OCI-LY7 (cell line): ENCODE data around the gene CD6. TPM values are rescaled to one million over a fixed set of nuclear protein-coding genes. Genes with fewer than 3 reads are reported as not detected.

ENCODE experiments used
- BruUV-seq: library from RNA; stranded (reverse); fragments of 400-500 nt; replicated peaks from 2 replicates; lab custom pipeline; 2021; lab: Mats Ljungman, UMichigan
- CTCF ChIA-PET: fragments of 300-600 bp; sonication (Branson Sonifier 250); formaldehyde crosslinking; loops from one replicate; lab custom pipeline; 2022; ENCODE audit warnings: antibody characterized with exemption; ENCODE audit not compliant: unreplicated experiment; lab: Charles Lee
- POLR2A ChIA-PET: fragments of 300-600 bp; sonication (Branson Sonifier 250); formaldehyde crosslinking; loops from one replicate; lab custom pipeline; 2022; ENCODE audit warnings: antibody characterized with exemption; lab: Charles Lee
- DNase-seq: peaks from one replicate; pipeline ENCODE4 v3.0.0-alpha.2; 2015; ENCODE audit warnings: low spot score
- H2AFZ ChIP-seq: fragments of 200-600 bp; sonication (generic), shearing (Covaris generic); 2 replicates; pipeline ENCODE4 v1.6.1; 2014; ENCODE audit warnings: mild to moderate bottlenecking, antibody characterized with exemption, low read length, moderate library complexity
- H3K27ac ChIP-seq: fragments of 200-600 bp; sonication (generic); 2 replicates; pipeline ENCODE4 v1.5.1; 2014; ENCODE audit warnings: mixed run types, low read depth, mild to moderate bottlenecking, moderate library complexity, low read length, inconsistent platforms; ENCODE audit not compliant: poor library complexity, severe bottlenecking
- H3K36me3 ChIP-seq: fragments of 200-600 bp; sonication (generic); 2 replicates; pipeline ENCODE4 v1.6.1; 2014; ENCODE audit warnings: mild to moderate bottlenecking, antibody characterized with exemption, low read length, moderate library complexity, mixed read lengths; ENCODE audit not compliant: insufficient read depth
- H3K4me1 ChIP-seq: fragments of 200-600 bp; sonication (generic); 2 replicates; pipeline ENCODE4 v1.5.1; 2014; ENCODE audit warnings: mild to moderate bottlenecking, low read length; ENCODE audit not compliant: insufficient read depth, poor library complexity, severe bottlenecking
- H3K4me2 ChIP-seq: fragments of 200-600 bp; sonication (generic); 2 replicates; pipeline ENCODE4 v1.6.1; 2014; ENCODE audit warnings: mild to moderate bottlenecking, low read length
- H3K4me3 ChIP-seq: fragments of 200-600 bp; sonication (generic); 2 replicates; pipeline ENCODE4 v1.5.1; 2014; ENCODE audit warnings: mild to moderate bottlenecking, low read depth, low read length; ENCODE audit not compliant: poor library complexity, severe bottlenecking
- H3K79me2 ChIP-seq: fragments of 200-600 bp; sonication (generic); 2 replicates; pipeline ENCODE4 v1.6.1; 2016; ENCODE audit warnings: low read depth, mild to moderate bottlenecking, low read length, moderate library complexity, mixed read lengths; ENCODE audit not compliant: insufficient read depth
- H3K9me2 ChIP-seq: fragments of 200-600 bp; sonication (generic); 2 replicates; pipeline ENCODE4 v1.6.1; 2016; ENCODE audit warnings: mild to moderate bottlenecking, low read length, mixed read lengths; ENCODE audit not compliant: insufficient read depth
- H3K9me3 ChIP-seq: fragments of 200-600 bp; sonication (generic); 2 replicates; pipeline ENCODE4 v1.6.1; 2014; ENCODE audit warnings: mild to moderate bottlenecking, mixed run types, low read length, mixed read lengths
- H4K20me1 ChIP-seq: fragments of 200-600 bp; sonication (generic); 2 replicates; pipeline ENCODE4 v1.6.1; 2014; ENCODE audit warnings: mild to moderate bottlenecking, antibody characterized with exemption, low read length, moderate library complexity, mixed read lengths; ENCODE audit not compliant: insufficient read depth
- EZH2phosphoT487 ChIP-seq: fragments of 200-600 bp; sonication (generic); IDR thresholded peaks from 2 replicates; pipeline ENCODE4 v1.6.1; 2018; ENCODE audit warnings: low read depth, borderline replicate concordance, mild to moderate bottlenecking, mixed run types, antibody characterized with exemption, low read length, moderate library complexity, mixed read lengths
- intact Hi-C: fragments of 100-400 bp; cut with micrococcal nuclease; formaldehyde crosslinking; loops from one replicate; pipeline ENCODE4 v1.10.0; 2022; ENCODE audit not compliant: unreplicated experiment
- total RNA-seq, 2 experiments: library from RNA; depleted of rRNA in 1 of 2; stranded (reverse); fragments of >200 nt in 1 of 2; shearing (Covaris generic) in 1 of 2; gene quantifications; 2 replicates each; pipeline ENCODE4 v1.2.3, GENCODE V29; 2014 to 2022
- TF ChIP-seq, protein P1 (sequence below): fragments of 200-600 bp; sonication (generic); conservative IDR thresholded peaks from 2 replicates; pipeline ENCODE4 v1.5.1; 2014; ENCODE audit warnings: mild to moderate bottlenecking, antibody characterized with exemption, low read length, moderate library complexity, mixed read lengths

The CD6 gene
- total RNA-seq, 2 experiments from 2014 or later: not detected

DNA sequence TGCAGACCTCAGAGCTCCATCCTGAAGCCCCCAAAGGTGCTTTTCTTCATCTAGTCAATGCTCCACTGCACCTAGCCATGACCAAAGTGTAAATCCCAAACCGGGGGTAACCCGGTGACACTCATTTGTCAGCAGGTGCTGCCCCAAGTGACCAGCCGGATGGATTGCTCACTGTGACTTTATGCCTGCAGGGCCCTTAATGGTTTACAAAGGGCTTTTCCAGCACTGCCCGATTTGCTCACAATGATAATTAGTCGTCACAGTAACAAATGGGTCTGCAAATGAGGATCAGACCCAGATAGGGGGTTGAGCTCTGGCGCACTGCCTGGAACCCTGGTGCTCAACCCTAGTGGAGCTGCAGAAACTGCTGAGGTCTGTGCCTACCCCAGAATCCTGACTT, 85.1 kb downstream of the CD6 start:
- TF ChIP-seq, protein P1, sequence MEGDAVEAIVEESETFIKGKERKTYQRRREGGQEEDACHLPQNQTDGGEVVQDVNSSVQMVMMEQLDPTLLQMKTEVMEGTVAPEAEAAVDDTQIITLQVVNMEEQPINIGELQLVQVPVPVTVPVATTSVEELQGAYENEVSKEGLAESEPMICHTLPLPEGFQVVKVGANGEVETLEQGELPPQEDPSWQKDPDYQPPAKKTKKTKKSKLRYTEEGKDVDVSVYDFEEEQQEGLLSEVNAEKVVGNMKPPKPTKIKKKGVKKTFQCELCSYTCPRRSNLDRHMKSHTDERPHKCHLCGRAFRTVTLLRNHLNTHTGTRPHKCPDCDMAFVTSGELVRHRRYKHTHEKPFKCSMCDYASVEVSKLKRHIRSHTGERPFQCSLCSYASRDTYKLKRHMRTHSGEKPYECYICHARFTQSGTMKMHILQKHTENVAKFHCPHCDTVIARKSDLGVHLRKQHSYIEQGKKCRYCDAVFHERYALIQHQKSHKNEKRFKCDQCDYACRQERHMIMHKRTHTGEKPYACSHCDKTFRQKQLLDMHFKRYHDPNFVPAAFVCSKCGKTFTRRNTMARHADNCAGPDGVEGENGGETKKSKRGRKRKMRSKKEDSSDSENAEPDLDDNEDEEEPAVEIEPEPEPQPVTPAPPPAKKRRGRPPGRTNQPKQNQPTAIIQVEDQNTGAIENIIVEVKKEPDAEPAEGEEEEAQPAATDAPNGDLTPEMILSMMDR: no peak
- no peak for TF ChIP-seq EZH2phosphoT487
- Histone ChIP-seq H3K9me2 (no peaks in the 10 kb centered on the region), H3K4me2 (no peak overlapping the region), H3K36me3 (no peaks in the 10 kb centered on the region), H3K27ac (no peak overlapping the region), H3K9me3 (no peaks in the 10 kb centered on the region), H3K4me1 (peaks cover 13% of the 10 kb centered on the region), H3K4me3 (no peak overlapping the region), H4K20me1 (no peaks in the 10 kb centered on the region), H2AFZ (no peak overlapping the region), H3K79me2 (no peaks in the 10 kb centered on the region)
- DNase-seq: no peak
- ChIA-PET CTCF (no interaction called here), POLR2A (no interaction called here)
- no TSS peak for BruUV-seq
- intact Hi-C loops: no loop called here

DNA sequence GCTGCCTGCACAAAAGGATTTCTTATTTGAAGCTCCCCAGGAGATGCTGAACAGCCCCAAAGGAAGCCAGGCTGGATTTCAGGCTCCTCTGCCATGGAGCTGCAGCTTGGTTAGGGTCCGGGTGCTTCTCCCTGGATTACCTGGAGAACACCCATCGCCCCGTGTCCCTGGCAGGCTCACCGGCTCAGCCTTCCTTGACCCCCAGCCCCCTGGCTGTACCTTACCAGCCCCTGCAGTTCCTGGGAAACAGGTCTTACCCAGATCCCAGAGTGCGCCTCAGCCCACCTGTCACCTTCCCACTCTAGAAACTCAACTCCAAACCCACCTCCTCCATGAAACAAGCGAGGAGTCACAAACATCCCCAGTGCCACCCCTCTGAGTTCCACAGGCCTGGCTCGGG, 85.5 kb downstream of the CD6 start:
- Histone ChIP-seq H3K9me3 (no peaks in the 10 kb centered on the region), H3K4me2 (no peak overlapping the region), H3K36me3 (no peaks in the 10 kb centered on the region), H3K4me3 (no peak overlapping the region), H3K79me2 (no peaks in the 10 kb centered on the region), H3K4me1 (peaks cover 17% of the 10 kb centered on the region), H3K27ac (no peak overlapping the region), H4K20me1 (no peaks in the 10 kb centered on the region), H3K9me2 (no peaks in the 10 kb centered on the region), H2AFZ (no peak overlapping the region)
- no peak for TF ChIP-seq EZH2phosphoT487
- TF ChIP-seq, protein P1: no peak
- DNase-seq: no peak
- intact Hi-C loops: no loop called here
- BruUV-seq: no TSS peak
- ChIA-PET POLR2A (no interaction called here), CTCF (no interaction called here)

DNA sequence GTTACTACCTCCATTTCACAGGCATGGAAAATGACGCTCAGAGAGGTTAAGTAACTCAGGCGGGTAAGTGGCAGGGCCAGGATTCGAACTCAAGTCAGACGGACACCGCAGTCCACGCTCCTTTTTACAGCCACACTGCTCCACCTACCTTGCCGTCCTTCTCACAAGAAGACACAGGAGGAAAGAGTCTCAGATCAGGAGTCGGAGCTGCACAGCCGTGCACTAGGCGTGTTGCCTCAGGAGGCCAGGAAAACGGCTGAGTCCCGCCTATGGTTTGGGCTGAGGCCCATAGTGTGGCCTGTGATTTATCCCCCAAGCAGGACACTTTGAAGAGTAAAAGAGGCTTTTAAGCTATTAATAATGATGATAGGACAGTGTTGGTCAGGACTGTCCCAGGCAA, 86.1 kb downstream of the CD6 start:
- ChIA-PET CTCF (no interaction called here), POLR2A (no interaction called here)
- peaks cover 17% of the 10 kb centered on the region for H3K4me1 ChIP-seq
- no peak overlapping the region for H3K4me2 ChIP-seq
- intact Hi-C loops: no loop called here
- H3K27ac ChIP-seq: no peak overlapping the region
- TF ChIP-seq EZH2phosphoT487: no peak
- TF ChIP-seq, protein P1: no peak
- no peak for DNase-seq
- H3K36me3 ChIP-seq: no peaks in the 10 kb centered on the region
- no TSS peak for BruUV-seq
- H3K79me2 ChIP-seq: no peaks in the 10 kb centered on the region
- H3K9me2 ChIP-seq: no peaks in the 10 kb centered on the region
- no peak overlapping the region for H2AFZ ChIP-seq
- H3K9me3 ChIP-seq: no peaks in the 10 kb centered on the region
- H3K4me3 ChIP-seq: no peak overlapping the region
- H4K20me1 ChIP-seq: no peaks in the 10 kb centered on the region
